AG04450 (cell line): Measurements from ENCODE around the gene DZANK1. TPM values are rescaled to one million over a fixed set of nuclear protein-coding genes. Genes with fewer than 3 reads are reported as not detected.

Experiments
- CTCF ChIA-PET: fragments of 300-600, 350-600 bp; formaldehyde crosslinking; extraction: SDS; loops from one replicate; lab custom pipeline; 2022; ENCODE audit warnings: antibody characterized with exemption, inconsistent platforms; lab: Charles Lee
- POLR2A ChIA-PET: fragments of 350-600 bp; formaldehyde crosslinking; extraction: SDS; loops from one replicate; lab custom pipeline; 2021; ENCODE audit warnings: antibody characterized with exemption, inconsistent platforms; lab: Yijun Ruan, JAX
- DNase-seq: peaks from one replicate; pipeline ENCODE4 v3.0.0-alpha.2; 2011; ENCODE audit warnings: low read depth, low spot score
- H3K27ac ChIP-seq: one replicate; pipeline ENCODE4 v1.5.1; 2012; ENCODE audit warnings: low read depth, low read length, control low read depth
- H3K27me3 ChIP-seq: one replicate; pipeline ENCODE4 v1.6.0; 2012; ENCODE audit warnings: low read length; ENCODE audit not compliant: control insufficient read depth, insufficient read depth
- H3K4me3 ChIP-seq: 2 replicates; pipeline ENCODE4 v1.5.1; 2011; ENCODE audit warnings: mild to moderate bottlenecking, low read depth, low read length, control low read depth
- H3K9me3 ChIP-seq: 2 replicates; pipeline ENCODE4 v1.5.1; 2012; ENCODE audit warnings: low read length; ENCODE audit not compliant: control insufficient read depth, insufficient read depth
- polyA plus RNA-seq: library from polyadenylated mRNA; depleted of rRNA; stranded (reverse); fragments of >200 nt; gene quantifications from 2 replicates; pipeline ENCODE4 v1.2.3, GENCODE V29; 2011
- TF ChIP-seq, protein P1 (sequence below): IDR thresholded peaks from 2 replicates; pipeline ENCODE4 v1.5.1; 2011; ENCODE audit warnings: low read depth, low read length, control low read depth, inconsistent platforms

DZANK1 gene
- polyA plus RNA-seq, 1 experiment: 1.8 TPM

DNA sequence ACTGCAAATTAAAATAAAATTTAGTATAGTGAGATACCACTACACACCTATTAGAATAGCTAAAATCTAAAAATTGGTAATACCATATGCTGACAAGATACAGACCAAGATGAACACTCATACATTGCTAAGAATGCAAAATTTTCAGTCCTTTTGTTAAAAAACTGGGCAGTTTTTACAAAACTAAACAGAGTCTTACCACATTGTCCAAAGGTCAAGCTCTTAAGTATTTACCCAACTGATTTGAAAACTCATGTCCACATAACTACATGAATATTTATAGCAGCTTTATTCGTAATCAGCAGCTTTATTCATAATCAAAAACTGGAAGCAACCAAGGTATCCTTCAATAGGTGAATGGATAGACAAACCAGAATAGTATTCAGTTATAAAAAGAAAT lies 10.4 kb upstream of the DZANK1 start:
- TF ChIP-seq, protein P1, sequence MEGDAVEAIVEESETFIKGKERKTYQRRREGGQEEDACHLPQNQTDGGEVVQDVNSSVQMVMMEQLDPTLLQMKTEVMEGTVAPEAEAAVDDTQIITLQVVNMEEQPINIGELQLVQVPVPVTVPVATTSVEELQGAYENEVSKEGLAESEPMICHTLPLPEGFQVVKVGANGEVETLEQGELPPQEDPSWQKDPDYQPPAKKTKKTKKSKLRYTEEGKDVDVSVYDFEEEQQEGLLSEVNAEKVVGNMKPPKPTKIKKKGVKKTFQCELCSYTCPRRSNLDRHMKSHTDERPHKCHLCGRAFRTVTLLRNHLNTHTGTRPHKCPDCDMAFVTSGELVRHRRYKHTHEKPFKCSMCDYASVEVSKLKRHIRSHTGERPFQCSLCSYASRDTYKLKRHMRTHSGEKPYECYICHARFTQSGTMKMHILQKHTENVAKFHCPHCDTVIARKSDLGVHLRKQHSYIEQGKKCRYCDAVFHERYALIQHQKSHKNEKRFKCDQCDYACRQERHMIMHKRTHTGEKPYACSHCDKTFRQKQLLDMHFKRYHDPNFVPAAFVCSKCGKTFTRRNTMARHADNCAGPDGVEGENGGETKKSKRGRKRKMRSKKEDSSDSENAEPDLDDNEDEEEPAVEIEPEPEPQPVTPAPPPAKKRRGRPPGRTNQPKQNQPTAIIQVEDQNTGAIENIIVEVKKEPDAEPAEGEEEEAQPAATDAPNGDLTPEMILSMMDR: no peak
- ChIA-PET POLR2A (no interaction called here), CTCF (no interaction called here)
- DNase-seq: no peak
- no peak overlapping the region for H3K27ac ChIP-seq
- H3K9me3 ChIP-seq: no peaks in the 10 kb centered on the region
- no peak overlapping the region for H3K4me3 ChIP-seq
- H3K27me3 ChIP-seq: no peaks in the 10 kb centered on the region

DNA sequence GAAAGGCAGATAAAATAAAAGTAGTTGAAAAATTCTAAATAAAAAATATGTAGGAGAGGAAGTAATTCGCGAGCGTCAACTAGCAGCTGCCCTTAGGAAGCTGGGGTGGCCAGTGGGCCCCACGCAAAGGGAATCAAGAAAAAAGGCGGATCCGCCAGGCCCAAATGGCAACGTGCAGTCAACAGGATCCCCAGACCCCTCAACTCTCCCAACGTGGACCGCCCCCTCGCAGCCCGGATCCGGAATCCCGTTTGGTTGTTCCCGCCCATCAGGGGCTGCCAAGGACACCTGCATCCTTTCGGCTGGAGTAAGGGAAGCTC lies 296 bp downstream of the DZANK1 start:
- CTCF ChIA-PET: interaction anchor here (0.7 to 1.4 kb wide), 3 partner anchors 31 to 962 kb away, joined by 3 to 8 read pairs (median 5); partner anchors contain the start of gene RBBP9

DNA sequence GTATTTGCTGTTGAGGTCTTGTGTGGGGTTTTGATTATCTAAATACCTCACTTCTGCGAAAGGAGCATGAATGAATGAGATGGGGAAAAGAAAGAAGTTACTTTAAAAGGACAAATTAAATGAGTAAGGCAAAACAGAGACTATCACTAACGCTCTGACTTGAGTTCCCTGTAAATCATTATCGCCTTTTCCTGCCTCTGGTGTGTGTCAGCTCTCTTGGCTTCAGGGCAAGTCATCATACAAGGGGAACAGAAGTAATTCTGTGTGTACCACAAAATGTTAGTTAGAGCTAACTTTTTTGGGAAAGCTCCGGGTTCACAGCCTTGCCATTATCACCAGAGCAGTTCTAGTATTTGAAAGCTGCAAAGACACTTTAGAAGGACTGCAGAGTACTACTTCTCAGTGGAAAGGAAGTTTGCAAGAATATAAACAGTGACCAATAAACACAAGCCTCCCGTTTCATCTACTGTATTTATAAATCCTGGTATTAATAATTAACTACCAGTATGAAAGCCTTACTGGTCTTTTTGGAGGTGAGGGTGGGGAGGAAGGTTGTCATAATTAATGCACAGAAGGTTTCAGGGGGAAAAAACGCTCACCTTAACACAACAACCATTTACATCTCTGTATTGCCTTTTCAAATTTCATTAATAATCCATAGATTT lies 1.2 kb downstream of the DZANK1 start:
- Histone ChIP-seq H3K27me3 (no peaks in the 10 kb centered on the region), H3K4me3 (no peak overlapping the region), H3K9me3 (no peaks in the 10 kb centered on the region; the same call in 1 of the 2 replicates), H3K27ac (no peak overlapping the region)
- no peak for DNase-seq
- POLR2A ChIA-PET: interaction anchor here (2.1 kb wide), 1 partner anchor 42 kb away, joined by 18 read pairs; the partner anchor contains the start of gene SEC23B
- CTCF ChIA-PET: interaction anchor here (0.8 to 1.4 kb wide), 2 partner anchors 32 to 122 kb away, joined by 4 to 5 read pairs; partner anchors contain the start of genes DTD1 and RBBP9
- TF ChIP-seq, protein P1: no peak

More for the DNA sequence above, 296 bp downstream of the DZANK1 start:
- Histone ChIP-seq H3K27me3 (no peaks in the 10 kb centered on the region), H3K9me3 (no peaks in the 10 kb centered on the region; the same call in 1 of the 2 replicates), H3K4me3 (peak overlapping the region; percentile 88), H3K27ac (peak overlapping the region; percentile 13)
- TF ChIP-seq, protein P1: no peak
- POLR2A ChIA-PET: interaction anchor here (0.5 to 2.1 kb wide), 5 partner anchors 12 to 234 kb away, joined by 3 to 18 read pairs (median 4); partner anchors contain the start of genes RBBP9 and SEC23B
- DNase-seq: no peak

DNA sequence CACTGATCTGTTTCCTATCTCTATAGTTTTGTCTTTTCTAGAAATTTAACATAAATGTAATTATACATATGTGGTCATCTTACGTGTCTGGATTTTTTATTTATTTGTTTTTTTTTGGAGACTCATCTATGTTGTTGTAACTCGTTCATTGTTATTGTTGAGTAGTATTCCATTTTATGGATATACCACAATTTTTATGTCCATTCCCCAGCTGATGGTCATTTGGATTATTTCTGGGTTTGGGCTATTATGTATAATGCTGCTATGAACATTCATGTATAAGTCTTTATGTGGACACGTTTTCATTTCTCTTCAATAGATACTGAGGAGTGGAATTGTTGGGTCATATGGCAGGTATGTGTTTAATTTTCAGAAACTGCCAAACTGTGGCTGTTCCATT lies 10.2 kb downstream of the DZANK1 start:
- H3K9me3 ChIP-seq: no peaks in the 10 kb centered on the region
- TF ChIP-seq, protein P1: no peak
- DNase-seq: no peak
- no peaks in the 10 kb centered on the region for H3K27me3 ChIP-seq
- POLR2A ChIA-PET: interaction anchor here (0.6 kb wide), 1 partner anchor 22 kb away, joined by 8 read pairs; no protein-coding TSS in a partner anchor
- no peak overlapping the region for H3K4me3 ChIP-seq
- CTCF ChIA-PET: no interaction called here
- H3K27ac ChIP-seq: no peak overlapping the region

DNA sequence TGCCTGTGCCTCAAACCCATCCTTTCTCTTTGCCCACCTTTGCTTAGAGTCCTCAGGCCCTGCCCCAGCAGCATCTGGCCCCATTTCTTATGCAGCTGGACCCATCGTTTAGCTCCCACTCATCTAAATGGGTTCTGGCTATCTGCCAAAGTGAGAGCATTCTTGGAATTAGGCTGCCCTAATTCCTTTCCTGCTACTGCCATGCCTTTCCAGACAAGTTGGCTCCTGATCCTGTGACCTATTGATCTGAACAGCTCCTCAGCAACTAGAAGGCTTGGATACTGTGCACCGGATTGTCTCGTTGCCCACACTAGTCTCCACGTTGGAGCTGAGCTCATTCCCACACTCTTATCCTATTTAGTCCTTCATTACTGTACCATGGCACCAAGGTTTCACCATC lies 22.9 kb downstream of the DZANK1 start:
- Histone ChIP-seq H3K9me3 (no peaks in the 10 kb centered on the region), H3K27me3 (no peaks in the 10 kb centered on the region), H3K4me3 (no peak overlapping the region), H3K27ac (no peak overlapping the region)
- ChIA-PET POLR2A (no interaction called here), CTCF (no interaction called here)
- TF ChIP-seq, protein P1: no peak
- DNase-seq: no peak
